Activated CD4-positive, alpha-beta T cell treated with anti-CD3 and anti-CD28 coated beads, Interleukin-2, amount 10 ng/mL, durations not matched to agents 24 days and 14 days (primary cell): ENCODE results near the gene NCOA3. TPM values are rescaled to one million over a fixed set of nuclear protein-coding genes. Genes with fewer than 3 reads are reported as not detected.

Experiments
- total RNA-seq: library from RNA; stranded (reverse); gene quantifications from 2 replicates; pipeline ENCODE4 v1.2.3, GENCODE V29; 2022

The NCOA3 gene
- total RNA-seq, 1 donor from 2014 or later = 140 TPM

Other genes with a start within 250 kb of the NCOA3 start
- gene ZMYND8, start 145.2 kb upstream of the NCOA3 start, total RNA-seq = 38.1 and 40.0 TPM in 2 replicates